IMR-90 (cell line): ENCODE data around the gene CACNA1D. TPM values are rescaled to one million over a fixed set of nuclear protein-coding genes. Genes with fewer than 3 reads are reported as not detected.
"Not testable (repeated sequence)": the region's sequence is repeated elsewhere in the genome, so short reads cannot be mapped to it uniquely, and the experiment has no call there.

Source experiments
- ATAC-seq: fragments of 200-7000 bp; cut with Tn5 transposase; 2 replicates; pipeline ENCODE4 v1.9.1; 2020; ENCODE audit warnings: low read depth, mild to moderate bottlenecking, moderate library complexity
- BruUV-seq: library from RNA; stranded (reverse); fragments of 400-500 nt; replicated peaks from 2 replicates; lab custom pipeline; 2021; lab: Mats Ljungman, UMichigan
- CTCF ChIA-PET: fragments of 300-600 bp; formaldehyde crosslinking; extraction: SDS; loops from one replicate; lab custom pipeline; 2021; ENCODE audit warnings: antibody characterized with exemption; lab: Yijun Ruan, JAX
- POLR2A ChIA-PET: fragments of 300-600 bp; sonication (Branson Sonifier 250); formaldehyde crosslinking; loops from one replicate; lab custom pipeline; 2022; ENCODE audit warnings: antibody characterized with exemption; ENCODE audit not compliant: unreplicated experiment; lab: Charles Lee
- DNase-seq: peaks from one replicate; pipeline ENCODE4 v3.0.0; 2013
- H2AFZ ChIP-seq: replicated peaks from 2 replicates; pipeline ENCODE3; 2013; ENCODE audit warnings: low read length, mild to moderate bottlenecking; ENCODE audit not compliant: poor library complexity
- H2AK5ac ChIP-seq: 2 replicates; pipeline ENCODE4 v1.6.1; 2013; ENCODE audit warnings: low read depth, low read length, inconsistent platforms
- H2AK9ac ChIP-seq: replicated peaks from 2 replicates; pipeline ENCODE3; 2013; ENCODE audit warnings: mild to moderate bottlenecking, low read depth, low read length, moderate library complexity; ENCODE audit not compliant: poor library complexity
- H2BK120ac ChIP-seq: 2 replicates; pipeline ENCODE4 v1.6.1; 2013; ENCODE audit warnings: low read depth, low read length, inconsistent platforms
- H2BK15ac ChIP-seq: 3 replicates; pipeline ENCODE4 v1.6.1; 2013; ENCODE audit warnings: low read depth, low read length, inconsistent platforms
- H2BK20ac ChIP-seq: 2 replicates; pipeline ENCODE4 v1.6.1; 2013; ENCODE audit warnings: low read depth, mild to moderate bottlenecking, inconsistent platforms, low read length, moderate library complexity
- H2BK5ac ChIP-seq: 2 replicates; pipeline ENCODE4 v1.6.1; 2013; ENCODE audit warnings: mild to moderate bottlenecking, low read depth, low read length, inconsistent platforms; ENCODE audit not compliant: poor library complexity, severe bottlenecking
- H3K14ac ChIP-seq: replicated peaks from 2 replicates; pipeline ENCODE4 v1.6.1; 2013; ENCODE audit warnings: low read depth, low read length, inconsistent platforms
- H3K18ac ChIP-seq: 2 replicates; pipeline ENCODE4 v1.6.1; 2013; ENCODE audit warnings: low read depth, low read length, control low read depth
- H3K23ac ChIP-seq: 2 replicates; pipeline ENCODE4 v1.6.1; 2013; ENCODE audit warnings: low read depth, low read length, inconsistent platforms
- H3K27ac ChIP-seq: 2 replicates; pipeline ENCODE4 v1.5.1; 2013; ENCODE audit warnings: mild to moderate bottlenecking, control low read depth, low read length; ENCODE audit not compliant: insufficient read depth
- H3K27me3 ChIP-seq: 2 replicates; pipeline ENCODE4 v1.6.1; 2013; ENCODE audit warnings: low read length; ENCODE audit not compliant: control insufficient read depth, insufficient read depth
- H3K36me3 ChIP-seq: 2 replicates; pipeline ENCODE4 v1.6.1; 2013; ENCODE audit warnings: low read length, mixed read lengths; ENCODE audit not compliant: control insufficient read depth, insufficient read depth
- H3K4ac ChIP-seq: 2 replicates; pipeline ENCODE4 v1.6.1; 2013; ENCODE audit warnings: low read depth, low read length, inconsistent platforms
- H3K4me1 ChIP-seq: 2 replicates; pipeline ENCODE4 v1.6.1; 2013; ENCODE audit warnings: low read length, mixed read lengths; ENCODE audit not compliant: control insufficient read depth, insufficient read depth
- H3K4me2 ChIP-seq: 2 replicates; pipeline ENCODE4 v1.6.1; 2013; ENCODE audit warnings: low read depth, mild to moderate bottlenecking, control low read depth, low read length, moderate library complexity
- H3K4me3 ChIP-seq: 2 replicates; pipeline ENCODE4 v1.5.1; 2013; ENCODE audit warnings: low read depth, mild to moderate bottlenecking, control low read depth, low read length, moderate library complexity; ENCODE audit not compliant: insufficient read depth
- H3K56ac ChIP-seq: 2 replicates; pipeline ENCODE4 v1.6.1; 2013; ENCODE audit warnings: low read length, inconsistent platforms; ENCODE audit not compliant: insufficient read depth; ENCODE audit errors: extremely low read depth
- H3K79me1 ChIP-seq, 2 experiments: 2 replicates each; pipeline ENCODE4 v1.6.1; 2013; ENCODE audit warnings: low read length in 2 of 2, inconsistent platforms in 1 of 2, low read depth in 1 of 2
- H3K9ac ChIP-seq: 2 replicates; pipeline ENCODE4 v1.6.1; 2013; ENCODE audit warnings: low read depth, low read length, control low read depth
- H3K9me1 ChIP-seq: 2 replicates; pipeline ENCODE4 v1.6.1; 2013; ENCODE audit warnings: low read length, inconsistent platforms; ENCODE audit not compliant: insufficient read depth
- H3K9me3 ChIP-seq: 2 replicates; pipeline ENCODE4 v1.6.1; 2013; ENCODE audit warnings: low read length; ENCODE audit not compliant: control insufficient read depth, insufficient read depth
- H4K20me1 ChIP-seq: 2 replicates; pipeline ENCODE4 v1.6.1; 2013; ENCODE audit warnings: low read length, inconsistent platforms; ENCODE audit not compliant: insufficient read depth
- H4K5ac ChIP-seq: 2 replicates; pipeline ENCODE4 v1.6.1; 2013; ENCODE audit warnings: mild to moderate bottlenecking, low read depth, low read length, control low read depth
- H4K8ac ChIP-seq, 2 experiments: 2 replicates each; pipeline ENCODE4 v1.6.1; 2013; ENCODE audit warnings: low read depth in 2 of 2, low read length in 2 of 2, control low read depth in 1 of 2, inconsistent platforms in 1 of 2
- H4K91ac ChIP-seq: 2 replicates; pipeline ENCODE4 v1.6.1; 2013; ENCODE audit warnings: low read depth, low read length, inconsistent platforms; ENCODE audit not compliant: insufficient read depth
- CHD1 ChIP-seq: IDR thresholded peaks from 2 replicates; pipeline ENCODE4 v1.6.1; 2012; ENCODE audit warnings: low read depth, low read length, improper control_type of control experiment
- FOS ChIP-seq: fragments of 150-350 bp; IDR thresholded peaks from 2 replicates; pipeline ENCODE4 v1.6.1; 2016; ENCODE audit warnings: low read depth, low read length
- MAZ ChIP-seq: IDR thresholded peaks from 2 replicates; pipeline ENCODE4 v1.6.1; 2012; ENCODE audit warnings: low read depth, mild to moderate bottlenecking, low read length, improper control_type of control experiment, moderate library complexity, borderline replicate concordance
- MXI1 ChIP-seq: IDR thresholded peaks from 2 replicates; pipeline ENCODE4 v1.6.1; 2012; ENCODE audit warnings: low read depth, mild to moderate bottlenecking, low read length, moderate library complexity, borderline replicate concordance
- NFE2L2 ChIP-seq: fragments of 150-350 bp; IDR thresholded peaks from 2 replicates; pipeline ENCODE4 v1.6.1; 2016; ENCODE audit warnings: low read depth, mild to moderate bottlenecking, low read length
- RAD21 ChIP-seq: IDR thresholded peaks from 2 replicates; pipeline ENCODE4 v1.6.1; 2012; ENCODE audit warnings: low read length, improper control_type of control experiment
- RCOR1 ChIP-seq: IDR thresholded peaks from 2 replicates; pipeline ENCODE4 v1.6.1; 2012; ENCODE audit warnings: mild to moderate bottlenecking, low read length, improper control_type of control experiment; ENCODE audit not compliant: insufficient replicate concordance
- RFX5 ChIP-seq: IDR thresholded peaks from 2 replicates; pipeline ENCODE4 v1.8.0; 2012; ENCODE audit warnings: low read depth, mild to moderate bottlenecking, low read length, moderate library complexity
- SMC3 ChIP-seq: fragments of 150-350 bp; IDR thresholded peaks from 2 replicates; pipeline ENCODE4 v1.6.1; 2016; ENCODE audit warnings: low read depth, mild to moderate bottlenecking, antibody characterized with exemption, low read length, moderate library complexity
- WGBS, 2 experiments: methylation state at CpG; one replicate each; pipeline versions ENCODE4 v1.1.5 to v1.1.7; 2013; ENCODE audit warnings: missing lambda C conversion rate in 2 of 2; ENCODE audit not compliant: insufficient read length in 1 of 2; ENCODE audit errors: extremely low coverage in 2 of 2; 5-methylcytosine and 5-hydroxymethylcytosine counted together
- dilution Hi-C: fragments of 300-500 bp; cut with HindIII; formaldehyde crosslinking; loops from one replicate; pipeline ENCODE4 v1.14.3; 2018; ENCODE audit warnings: low sequenced_read_pairs; ENCODE audit not compliant: unreplicated experiment
- in situ Hi-C: fragments of 300-500 bp; cut with MboI; formaldehyde crosslinking; loops from 3 replicates; pipeline ENCODE4 v1.14.3; 2019; ENCODE audit warnings: low sequenced_read_pairs, inconsistent platforms, mixed read lengths
- intact Hi-C: fragments of 100-400 bp; cut with micrococcal nuclease; formaldehyde crosslinking; loops from 2 replicates; pipeline ENCODE4 v1.10.0; 2022
- polyA plus RNA-seq, 3 experiments: library from polyadenylated mRNA; depleted of rRNA; stranded (reverse); fragments of >200 nt; gene quantifications; 2 replicates each; pipeline ENCODE4 v1.2.3, GENCODE V29; 2012; ENCODE audit warnings: low replicate concordance in 1 of 3
- total RNA-seq: library from RNA; depleted of rRNA; stranded (reverse); fragments of >200 nt; gene quantifications from 2 replicates; pipeline ENCODE4 v1.2.3, GENCODE V29; 2012
- TF ChIP-seq, protein P1 (sequence below): fragments of 150-350 bp; IDR thresholded peaks from 2 replicates; pipeline ENCODE4 v1.6.1; 2017; ENCODE audit warnings: mild to moderate bottlenecking, antibody characterized with exemption, low read length, low read depth

Gene CACNA1D
- total and polyA plus RNA-seq, 2 of the 4 experiments (the other 2 are of a cell fraction), result 0.07 TPM; not detected in 1

DNA sequence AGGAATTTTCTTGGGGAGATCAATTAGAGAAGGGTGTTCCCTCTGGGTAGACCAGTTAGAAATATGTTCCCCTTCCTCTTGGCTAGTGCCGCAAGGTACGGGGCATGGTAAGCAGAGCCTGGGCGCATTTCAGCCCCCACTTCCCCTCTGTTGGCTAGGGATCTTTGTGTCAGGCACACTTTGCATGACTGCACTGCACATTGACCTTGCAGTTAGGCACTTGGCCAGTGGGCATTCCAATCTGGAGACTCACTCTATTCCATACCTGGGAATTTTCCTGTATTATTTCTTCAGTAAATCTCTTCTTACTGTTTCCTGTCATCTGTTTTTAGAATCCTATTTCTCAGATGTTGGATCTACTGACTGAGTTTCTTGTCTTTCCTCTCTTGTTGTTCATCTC is 30.0 kb upstream of the CACNA1D start:
- Histone ChIP-seq H3K4me2 (no peak overlapping the region), H3K9me1 (no peaks in the 10 kb centered on the region), H3K27ac (no peak overlapping the region), H3K23ac (no peak overlapping the region), H3K4me3 (no peak overlapping the region), H4K8ac (no peak overlapping the region), H2BK20ac (no peak overlapping the region), H2AK5ac (no peak overlapping the region), H3K9ac (no peak overlapping the region), H3K27me3 (no peaks in the 10 kb centered on the region), H4K20me1 (no peaks in the 10 kb centered on the region), H3K56ac (no peak overlapping the region), H3K4me1 (no peaks in the 10 kb centered on the region), H3K14ac (no peak overlapping the region), H3K79me1 (no peaks in the 10 kb centered on the region), H2BK5ac (no peak overlapping the region), H4K5ac (no peak overlapping the region), H2AK9ac (no peak overlapping the region), H3K36me3 (no peaks in the 10 kb centered on the region), H4K91ac (no peak overlapping the region), H3K18ac (no peak overlapping the region), H2AFZ (no peak overlapping the region), H2BK120ac (no peak overlapping the region), H2BK15ac (no peak overlapping the region), H3K4ac (no peak overlapping the region), H3K9me3 (no peaks in the 10 kb centered on the region)
- no peak for ATAC-seq
- ChIA-PET CTCF (no interaction called here), POLR2A (no interaction called here)
- dilution Hi-C loops (no loop called here), intact Hi-C loops (no loop called here), in situ Hi-C loops (no loop called here)
- no TSS peak for BruUV-seq
- TF ChIP-seq CHD1, result no peak
- no peak for TF ChIP-seq SMC3
- TF ChIP-seq MXI1, result no peak
- no peak for TF ChIP-seq NFE2L2
- TF ChIP-seq RFX5, result no peak
- no peak for TF ChIP-seq MAZ
- TF ChIP-seq FOS, result no peak
- TF ChIP-seq RAD21, result no peak
- TF ChIP-seq RCOR1, result no peak
- TF ChIP-seq, protein P1, sequence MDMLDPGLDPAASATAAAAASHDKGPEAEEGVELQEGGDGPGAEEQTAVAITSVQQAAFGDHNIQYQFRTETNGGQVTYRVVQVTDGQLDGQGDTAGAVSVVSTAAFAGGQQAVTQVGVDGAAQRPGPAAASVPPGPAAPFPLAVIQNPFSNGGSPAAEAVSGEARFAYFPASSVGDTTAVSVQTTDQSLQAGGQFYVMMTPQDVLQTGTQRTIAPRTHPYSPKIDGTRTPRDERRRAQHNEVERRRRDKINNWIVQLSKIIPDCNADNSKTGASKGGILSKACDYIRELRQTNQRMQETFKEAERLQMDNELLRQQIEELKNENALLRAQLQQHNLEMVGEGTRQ, result no peak
- DNase-seq, result no peak
- WGBS, 2 experiments, result 94% methylated on average over 2 of the region's 3 CpGs; no CpG with 5 or more reads in 1 of the 2 experiments

DNA sequence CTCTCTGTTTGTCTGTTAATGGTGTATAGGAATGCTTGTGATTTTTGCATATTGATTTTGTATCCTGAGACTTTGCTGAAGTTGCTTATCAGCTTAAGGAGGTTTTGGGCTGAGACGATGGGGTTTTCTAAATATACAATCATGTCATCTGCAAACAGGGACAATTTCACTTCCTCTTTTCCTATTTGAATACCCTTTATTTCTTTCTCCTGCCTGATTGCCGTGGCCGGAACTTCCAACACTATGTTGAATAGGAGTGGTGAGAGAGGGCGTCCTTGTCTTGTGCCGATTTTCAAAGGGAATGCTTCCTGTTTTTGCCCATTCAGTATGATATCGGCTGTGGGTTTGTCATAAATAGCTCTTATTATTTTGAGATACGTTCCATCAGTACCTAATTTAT is 24.7 kb upstream of the CACNA1D start:
- H3K14ac ChIP-seq, H3K4me3 ChIP-seq, dilution Hi-C loops, in situ Hi-C loops, H3K18ac ChIP-seq, H3K23ac ChIP-seq, H2BK120ac ChIP-seq, BruUV-seq, H3K9me3 ChIP-seq, DNase-seq, POLR2A ChIA-PET, H3K56ac ChIP-seq, H3K9ac ChIP-seq, H3K27ac ChIP-seq, H3K4me1 ChIP-seq, H4K20me1 ChIP-seq, H2BK20ac ChIP-seq, H2BK15ac ChIP-seq, H3K4me2 ChIP-seq, H2AK9ac ChIP-seq, H3K27me3 ChIP-seq, H3K79me1 ChIP-seq, H3K4ac ChIP-seq, H4K5ac ChIP-seq, H2AK5ac ChIP-seq, CTCF ChIA-PET, ATAC-seq, H4K8ac ChIP-seq, H2BK5ac ChIP-seq, H2AFZ ChIP-seq, intact Hi-C loops, H4K91ac ChIP-seq, H3K36me3 ChIP-seq, H3K9me1 ChIP-seq: not testable (repeated sequence)
- no CpG with 5 or more reads among the region's 7 CpGs for WGBS, 2 experiments
